OCI-LY1 (cell line): Measurements from ENCODE around the gene ST6GALNAC3.

ENCODE experiments used
- CTCF ChIP-seq: fragments of 200-600 bp; sonication (generic), shearing (Covaris generic); IDR thresholded peaks from 2 replicates; pipeline ENCODE4 v1.5.1; 2017; ENCODE audit warnings: mild to moderate bottlenecking, antibody characterized with exemption, low read length, moderate library complexity, mixed read lengths
- EZH2 ChIP-seq: fragments of 200-600 bp; sonication (generic), shearing (Covaris generic); IDR thresholded peaks from 2 replicates; pipeline ENCODE4 v1.8.0; 2017; ENCODE audit warnings: borderline replicate concordance, mixed run types, mild to moderate bottlenecking, antibody characterized with exemption, low read length, moderate library complexity, mixed read lengths

GRCh38 chr1:76055987-76056386, 18.6 kb upstream of the ST6GALNAC3 start:
- TF ChIP-seq CTCF, result no peak
- no peak for TF ChIP-seq EZH2
